HL-60 (cell line): ENCODE data around the gene WWOX.

Experiments
- CTCF ChIP-seq: IDR thresholded peaks from one replicate; pipeline ENCODE4 v1.5.1; 2011; ENCODE audit warnings: low read length, control low read depth, inconsistent platforms; ENCODE audit not compliant: insufficient read depth
- POLR2AphosphoS5 ChIP-seq: IDR thresholded peaks from 2 replicates; pipeline ENCODE4 v1.6.1; 2012; ENCODE audit warnings: low read depth
- SPI1 ChIP-seq: IDR thresholded peaks from 2 replicates; pipeline ENCODE4 v1.6.1; 2012; ENCODE audit warnings: low read depth, mild to moderate bottlenecking, borderline replicate concordance

- no peak for TF ChIP-seq CTCF
- TF ChIP-seq POLR2AphosphoS5, result no peak
- TF ChIP-seq SPI1, result no peak
Measured at GRCh38 chr16:78415013-78415412, 315.6 kb downstream of the WWOX start.
